ENCODE results near the gene SAXO1.

SAXO1 gene

DNA sequence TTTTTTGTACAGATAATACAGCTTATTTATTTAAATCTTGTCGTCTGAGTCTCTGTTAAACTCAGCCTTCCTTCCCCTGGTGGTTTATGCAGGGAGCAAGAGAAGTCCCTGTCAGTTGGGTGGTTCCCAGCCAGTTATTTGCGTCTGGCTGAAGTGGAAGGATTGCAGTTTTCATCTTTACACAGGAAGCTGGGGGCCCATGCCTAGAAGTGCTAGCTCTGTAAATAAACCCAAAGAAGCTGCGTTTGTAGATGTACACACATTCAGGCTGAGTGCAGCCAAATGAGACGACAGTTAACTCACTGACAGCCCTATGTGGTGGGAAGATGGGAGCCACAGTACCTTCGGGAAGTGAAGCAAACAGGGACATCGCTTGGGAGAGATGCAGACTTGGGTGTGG is 122.1 kb downstream of the SAXO1 start:
- Histone ChIP-seq H4K8ac (ENCODE audit: low read depth, low read length) (no peak overlapping the region), H3K27ac (ENCODE audit: low read depth, low read length) (no peak overlapping the region), H3K79me2 (ENCODE audit: control insufficient read depth, insufficient read depth, low read length) (no peaks in the 10 kb centered on the region), H3K79me1 (ENCODE audit: low read length) (no peaks in the 10 kb centered on the region), H3K9ac (ENCODE audit: low read length) (no peak overlapping the region), H2BK15ac (replicated peaks; ENCODE audit: low read depth) (no peak overlapping the region), H3K4me2 (ENCODE audit: low read length) (no peak overlapping the region), H3K23ac (ENCODE audit: low read length) (no peak overlapping the region), H3K36me3 (ENCODE audit: control insufficient read depth, insufficient read depth, low read length) (no peaks in the 10 kb centered on the region), H2AK5ac (ENCODE audit: low read length) (no peak overlapping the region), H3K4me1 (ENCODE audit: control insufficient read depth, low read depth, low read length) (peaks cover 8% of the 10 kb centered on the region), H3K4me3 (ENCODE audit: low read length) (no peak overlapping the region), H2BK5ac (ENCODE audit: low read length) (no peak overlapping the region), H3K56ac (ENCODE audit: low read length) (no peak overlapping the region), H2BK120ac (ENCODE audit: low read depth, low read length) (no peak overlapping the region), H4K5ac (ENCODE audit: low read length) (no peak overlapping the region), H3K18ac (ENCODE audit: low read length) (no peak overlapping the region), H3K4ac (ENCODE audit: low read depth, low read length) (no peak overlapping the region), H3K27me3 (ENCODE audit: insufficient read depth, low read length, poor library complexity) (no peaks in the 10 kb centered on the region)
- no CpG with 5 or more reads among the region's 6 CpGs for WGBS (ENCODE audit: extremely low coverage, insufficient coverage, low lambda C conversion rate)
- no peak for DNase-seq

- no peak overlapping the region for H3K4ac ChIP-seq (ENCODE audit: low read depth, low read length)
- no peak overlapping the region for H2AK5ac ChIP-seq (ENCODE audit: low read length)
- H3K18ac ChIP-seq (ENCODE audit: low read length), result no peak overlapping the region
- no peaks in the 10 kb centered on the region for H3K27me3 ChIP-seq (ENCODE audit: insufficient read depth, low read length, poor library complexity)
- no peaks in the 10 kb centered on the region for H3K79me1 ChIP-seq (ENCODE audit: low read length)
- no CpG with 5 or more reads among the region's 2 CpGs for WGBS (ENCODE audit: extremely low coverage, insufficient coverage, low lambda C conversion rate)
- no peak overlapping the region for H3K23ac ChIP-seq (ENCODE audit: low read length)
- no peak overlapping the region for H3K4me2 ChIP-seq (ENCODE audit: low read length)
- no peaks in the 10 kb centered on the region for H3K36me3 ChIP-seq (ENCODE audit: control insufficient read depth, insufficient read depth, low read length)
- H3K79me2 ChIP-seq (ENCODE audit: control insufficient read depth, insufficient read depth, low read length), result no peaks in the 10 kb centered on the region
- no peak overlapping the region for H3K9ac ChIP-seq (ENCODE audit: low read length)
- H2BK120ac ChIP-seq (ENCODE audit: low read depth, low read length), result no peak overlapping the region
- no peak overlapping the region for H4K5ac ChIP-seq (ENCODE audit: low read length)
- H3K56ac ChIP-seq (ENCODE audit: low read length), result no peak overlapping the region
- H2BK15ac ChIP-seq (replicated peaks; ENCODE audit: low read depth), result no peak overlapping the region
- no peak overlapping the region for H3K4me3 ChIP-seq (ENCODE audit: low read length)
- peaks cover 8% of the 10 kb centered on the region for H3K4me1 ChIP-seq (ENCODE audit: control insufficient read depth, low read depth, low read length)
- no peak for DNase-seq
- H4K8ac ChIP-seq (ENCODE audit: low read depth, low read length), result no peak overlapping the region
- H2BK5ac ChIP-seq (ENCODE audit: low read length), result no peak overlapping the region
- no peak overlapping the region for H3K27ac ChIP-seq (ENCODE audit: low read depth, low read length)
Observed at GRCh38 chr9:18910435-18910834, 122.6 kb downstream of the SAXO1 start.

GRCh38 chr9:18909140-18910018 is 123.6 kb downstream of the SAXO1 start:
- Histone ChIP-seq H3K36me3 (ENCODE audit: control insufficient read depth, insufficient read depth, low read length) (no peaks in the 10 kb centered on the region), H2BK5ac (ENCODE audit: low read length) (no peak overlapping the region), H3K4me1 (ENCODE audit: control insufficient read depth, low read depth, low read length) (peaks cover 8% of the 10 kb centered on the region), H4K8ac (ENCODE audit: low read depth, low read length) (no peak overlapping the region), H3K9ac (ENCODE audit: low read length) (no peak overlapping the region), H3K56ac (ENCODE audit: low read length) (peak overlapping the region; percentile 43), H4K5ac (ENCODE audit: low read length) (no peak overlapping the region), H3K4me3 (ENCODE audit: low read length) (no peak overlapping the region), H3K79me2 (ENCODE audit: control insufficient read depth, insufficient read depth, low read length) (no peaks in the 10 kb centered on the region), H3K27me3 (ENCODE audit: insufficient read depth, low read length, poor library complexity) (no peaks in the 10 kb centered on the region), H2BK120ac (ENCODE audit: low read depth, low read length) (no peak overlapping the region), H2BK15ac (replicated peaks; ENCODE audit: low read depth) (no peak overlapping the region), H3K23ac (ENCODE audit: low read length) (peak overlapping the region; percentile 7), H3K4me2 (ENCODE audit: low read length) (no peak overlapping the region), H3K79me1 (ENCODE audit: low read length) (no peaks in the 10 kb centered on the region), H2AK5ac (ENCODE audit: low read length) (no peak overlapping the region), H3K27ac (ENCODE audit: low read depth, low read length) (no peak overlapping the region), H3K4ac (ENCODE audit: low read depth, low read length) (no peak overlapping the region), H3K18ac (ENCODE audit: low read length) (no peak overlapping the region)
- DNase-seq, result no peak
- WGBS (ENCODE audit: extremely low coverage, insufficient coverage, low lambda C conversion rate), result no CpG with 5 or more reads among the region's 17 CpGs

DNA sequence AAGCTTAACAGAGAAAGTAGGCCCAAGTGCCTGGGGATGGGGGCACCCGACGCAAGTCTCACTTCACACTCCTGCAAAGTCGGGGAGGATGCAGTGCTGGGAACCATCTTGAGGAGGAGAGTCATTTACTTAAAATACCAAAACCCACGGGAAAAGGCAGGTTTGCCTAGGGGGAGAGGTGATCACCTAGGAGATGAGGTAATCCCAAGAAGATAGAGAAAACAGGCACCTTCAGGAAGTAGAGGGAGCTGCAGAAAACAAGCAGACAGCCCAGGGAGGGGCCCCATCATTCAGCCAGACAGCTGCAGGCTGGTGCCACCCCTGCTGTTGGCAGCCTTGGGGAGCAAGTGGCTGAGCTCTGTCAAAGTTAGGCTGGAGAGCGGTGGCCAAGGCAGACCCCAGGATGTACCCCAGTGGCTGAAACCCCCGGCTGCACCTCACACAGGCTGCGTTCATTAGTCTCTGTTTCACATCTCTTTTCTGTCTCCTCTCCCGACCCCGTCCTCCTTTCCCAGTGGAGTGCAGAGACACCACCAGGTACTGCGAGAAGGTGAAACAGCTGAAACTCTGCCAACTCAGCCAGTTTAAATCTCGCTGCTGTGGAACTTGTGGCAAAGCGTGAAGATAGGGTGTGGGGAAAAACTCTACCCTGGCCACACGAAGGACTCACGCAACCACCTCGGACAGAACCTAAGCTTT is 124.9 kb downstream of the SAXO1 start:
- Histone ChIP-seq H2BK120ac (ENCODE audit: low read depth, low read length) (no peak overlapping the region), H3K27ac (ENCODE audit: low read depth, low read length) (no peak overlapping the region), H3K18ac (ENCODE audit: low read length) (no peak overlapping the region), H2BK15ac (replicated peaks; ENCODE audit: low read depth) (no peak overlapping the region), H4K8ac (ENCODE audit: low read depth, low read length) (no peak overlapping the region), H3K56ac (ENCODE audit: low read length) (no peak overlapping the region), H3K4me2 (ENCODE audit: low read length) (no peak overlapping the region), H3K23ac (ENCODE audit: low read length) (no peak overlapping the region), H3K9ac (ENCODE audit: low read length) (no peak overlapping the region), H3K36me3 (ENCODE audit: control insufficient read depth, insufficient read depth, low read length) (no peaks in the 10 kb centered on the region), H4K5ac (ENCODE audit: low read length) (no peak overlapping the region), H3K79me2 (ENCODE audit: control insufficient read depth, insufficient read depth, low read length) (no peaks in the 10 kb centered on the region), H2AK5ac (ENCODE audit: low read length) (no peak overlapping the region), H3K4me1 (ENCODE audit: control insufficient read depth, low read depth, low read length) (peaks cover 8% of the 10 kb centered on the region), H3K4ac (ENCODE audit: low read depth, low read length) (no peak overlapping the region), H3K79me1 (ENCODE audit: low read length) (no peaks in the 10 kb centered on the region), H3K4me3 (ENCODE audit: low read length) (no peak overlapping the region), H2BK5ac (ENCODE audit: low read length) (no peak overlapping the region), H3K27me3 (ENCODE audit: insufficient read depth, low read length, poor library complexity) (no peaks in the 10 kb centered on the region)
- WGBS (ENCODE audit: extremely low coverage, insufficient coverage, low lambda C conversion rate), result no CpG with 5 or more reads among the region's 15 CpGs
- DNase-seq, result peak; percentile 58

DNA sequence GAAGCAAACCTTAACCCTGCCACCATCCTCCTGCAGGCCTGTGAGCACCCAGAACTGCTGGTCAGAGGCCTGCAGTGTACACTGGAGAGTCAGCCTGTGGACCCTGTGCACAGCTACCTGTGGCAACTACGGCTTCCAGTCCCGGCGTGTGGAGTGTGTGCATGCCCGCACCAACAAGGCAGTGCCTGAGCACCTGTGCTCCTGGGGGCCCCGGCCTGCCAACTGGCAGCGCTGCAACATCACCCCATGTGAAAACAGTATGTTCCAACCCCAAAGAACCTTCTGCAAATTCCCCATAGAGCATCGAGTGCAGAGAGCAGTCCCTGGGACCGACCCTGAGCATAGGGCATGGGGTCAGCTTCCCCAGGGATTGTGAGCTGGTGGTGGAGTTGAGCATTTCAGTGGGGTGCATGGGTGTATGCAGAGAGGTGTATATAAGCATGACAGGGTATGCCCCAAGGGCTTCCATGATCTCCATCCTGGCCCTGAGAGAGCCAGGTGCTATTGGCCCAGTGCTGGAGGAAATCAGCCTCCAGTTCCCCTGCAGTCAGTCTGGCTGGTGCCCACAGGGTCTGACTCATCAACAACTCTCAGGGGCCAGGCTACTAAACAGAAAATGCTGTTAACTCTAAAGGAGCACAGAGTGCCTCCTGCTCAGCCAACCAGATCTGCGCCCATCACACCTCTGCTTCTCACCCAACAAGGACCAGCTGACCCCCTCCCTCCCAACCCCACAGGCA is 126.2 kb downstream of the SAXO1 start:
- no peak overlapping the region for H2BK5ac ChIP-seq (ENCODE audit: low read length)
- H2BK15ac ChIP-seq (replicated peaks; ENCODE audit: low read depth), result no peak overlapping the region
- no peak overlapping the region for H4K5ac ChIP-seq (ENCODE audit: low read length)
- no peak overlapping the region for H4K8ac ChIP-seq (ENCODE audit: low read depth, low read length)
- H3K4me2 ChIP-seq (ENCODE audit: low read length), result no peak overlapping the region
- no peak overlapping the region for H3K4ac ChIP-seq (ENCODE audit: low read depth, low read length)
- H3K36me3 ChIP-seq (ENCODE audit: control insufficient read depth, insufficient read depth, low read length), result no peaks in the 10 kb centered on the region
- H3K79me1 ChIP-seq (ENCODE audit: low read length), result no peaks in the 10 kb centered on the region
- H3K79me2 ChIP-seq (ENCODE audit: control insufficient read depth, insufficient read depth, low read length), result no peaks in the 10 kb centered on the region
- no peak overlapping the region for H2BK120ac ChIP-seq (ENCODE audit: low read depth, low read length)
- H3K4me1 ChIP-seq (ENCODE audit: control insufficient read depth, low read depth, low read length), result peaks cover 8% of the 10 kb centered on the region
- H3K27ac ChIP-seq (ENCODE audit: low read depth, low read length), result no peak overlapping the region
- DNase-seq, result no peak
- no peak overlapping the region for H3K18ac ChIP-seq (ENCODE audit: low read length)
- H3K9ac ChIP-seq (ENCODE audit: low read length), result no peak overlapping the region
- no peaks in the 10 kb centered on the region for H3K27me3 ChIP-seq (ENCODE audit: insufficient read depth, low read length, poor library complexity)
- no CpG with 5 or more reads among the region's 9 CpGs for WGBS (ENCODE audit: extremely low coverage, insufficient coverage, low lambda C conversion rate)
- no peak overlapping the region for H3K56ac ChIP-seq (ENCODE audit: low read length)
- H3K23ac ChIP-seq (ENCODE audit: low read length), result no peak overlapping the region
- H2AK5ac ChIP-seq (ENCODE audit: low read length), result no peak overlapping the region
- H3K4me3 ChIP-seq (ENCODE audit: low read length), result no peak overlapping the region
